Retinal pigment epithelial cell (primary cell): ENCODE results near the gene WDR70.

Experiments used
- DNase-seq: peaks from one replicate; pipeline ENCODE4 v3.0.0-alpha.2; 2010; ENCODE audit warnings: low read depth
- H3K4me3 ChIP-seq: 2 replicates; pipeline ENCODE4 v1.5.1; 2011; ENCODE audit warnings: mild to moderate bottlenecking, low read length, control low read depth, moderate library complexity
- CTCF ChIP-seq: conservative IDR thresholded peaks from 2 replicates; pipeline ENCODE4 v1.5.1; 2011; ENCODE audit warnings: low read depth, low read length, control low read depth, inconsistent platforms

Gene WDR70

GRCh38 chr5:37755581-37755980 is 376.5 kb downstream of the WDR70 start:
- DNase-seq, result no peak
- TF ChIP-seq CTCF, result no peak

GRCh38 chr5:37756248-37756647 is 377.1 kb downstream of the WDR70 start:
- DNase-seq, result no peak
- H3K4me3 ChIP-seq, result no peak overlapping the region
- no peak for TF ChIP-seq CTCF

More at GRCh38 chr5:37755581-37755980, 376.5 kb downstream of the WDR70 start:
- H3K4me3 ChIP-seq, result no peak overlapping the region

- H3K4me3 ChIP-seq, result no peak overlapping the region
- peak; percentile 21 for TF ChIP-seq CTCF
- DNase-seq, result no peak
Measured at GRCh38 chr5:37757980-37758582, 379.0 kb downstream of the WDR70 start.

- no peak overlapping the region for H3K4me3 ChIP-seq
- no peak for TF ChIP-seq CTCF
- no peak for DNase-seq
Measured at GRCh38 chr5:37767251-37767650, 388.1 kb downstream of the WDR70 start.

GRCh38 chr5:37767961-37768360 is 388.8 kb downstream of the WDR70 start:
- no peak for DNase-seq
- H3K4me3 ChIP-seq, result no peak overlapping the region
- TF ChIP-seq CTCF, result no peak

- DNase-seq, result no peak
- H3K4me3 ChIP-seq, result no peak overlapping the region
- TF ChIP-seq CTCF, result no peak
Measured at GRCh38 chr5:37768371-37768770, 389.3 kb downstream of the WDR70 start.

- DNase-seq, result no peak
- H3K4me3 ChIP-seq, result no peak overlapping the region
- TF ChIP-seq CTCF, result no peak
Measured at GRCh38 chr5:37769108-37769507, 390.0 kb downstream of the WDR70 start.
